OCI-LY7 (cell line): ENCODE results near the gene PRPF8. TPM values are rescaled to one million over a fixed set of nuclear protein-coding genes. Genes with fewer than 3 reads are reported as not detected.

Experiments used
- BruUV-seq: library from RNA; stranded (reverse); fragments of 400-500 nt; replicated peaks from 2 replicates; lab custom pipeline; 2021; lab: Mats Ljungman, UMichigan
- CTCF ChIA-PET: fragments of 300-600 bp; sonication (Branson Sonifier 250); formaldehyde crosslinking; loops from one replicate; lab custom pipeline; 2022; ENCODE audit warnings: antibody characterized with exemption; ENCODE audit not compliant: unreplicated experiment; lab: Charles Lee
- POLR2A ChIA-PET: fragments of 300-600 bp; sonication (Branson Sonifier 250); formaldehyde crosslinking; loops from one replicate; lab custom pipeline; 2022; ENCODE audit warnings: antibody characterized with exemption; lab: Charles Lee
- DNase-seq: peaks from one replicate; pipeline ENCODE4 v3.0.0-alpha.2; 2015; ENCODE audit warnings: low spot score
- H2AFZ ChIP-seq: fragments of 200-600 bp; sonication (generic), shearing (Covaris generic); 2 replicates; pipeline ENCODE4 v1.6.1; 2014; ENCODE audit warnings: mild to moderate bottlenecking, antibody characterized with exemption, low read length, moderate library complexity
- H3K27ac ChIP-seq: fragments of 200-600 bp; sonication (generic); 2 replicates; pipeline ENCODE4 v1.5.1; 2014; ENCODE audit warnings: mixed run types, low read depth, mild to moderate bottlenecking, moderate library complexity, low read length, inconsistent platforms; ENCODE audit not compliant: poor library complexity, severe bottlenecking
- H3K36me3 ChIP-seq: fragments of 200-600 bp; sonication (generic); 2 replicates; pipeline ENCODE4 v1.6.1; 2014; ENCODE audit warnings: mild to moderate bottlenecking, antibody characterized with exemption, low read length, moderate library complexity, mixed read lengths; ENCODE audit not compliant: insufficient read depth
- H3K4me1 ChIP-seq: fragments of 200-600 bp; sonication (generic); 2 replicates; pipeline ENCODE4 v1.5.1; 2014; ENCODE audit warnings: mild to moderate bottlenecking, low read length; ENCODE audit not compliant: insufficient read depth, poor library complexity, severe bottlenecking
- H3K4me2 ChIP-seq: fragments of 200-600 bp; sonication (generic); 2 replicates; pipeline ENCODE4 v1.6.1; 2014; ENCODE audit warnings: mild to moderate bottlenecking, low read length
- H3K4me3 ChIP-seq: fragments of 200-600 bp; sonication (generic); 2 replicates; pipeline ENCODE4 v1.5.1; 2014; ENCODE audit warnings: mild to moderate bottlenecking, low read depth, low read length; ENCODE audit not compliant: poor library complexity, severe bottlenecking
- H3K79me2 ChIP-seq: fragments of 200-600 bp; sonication (generic); 2 replicates; pipeline ENCODE4 v1.6.1; 2016; ENCODE audit warnings: low read depth, mild to moderate bottlenecking, low read length, moderate library complexity, mixed read lengths; ENCODE audit not compliant: insufficient read depth
- H3K9me2 ChIP-seq: fragments of 200-600 bp; sonication (generic); 2 replicates; pipeline ENCODE4 v1.6.1; 2016; ENCODE audit warnings: mild to moderate bottlenecking, low read length, mixed read lengths; ENCODE audit not compliant: insufficient read depth
- H3K9me3 ChIP-seq: fragments of 200-600 bp; sonication (generic); 2 replicates; pipeline ENCODE4 v1.6.1; 2014; ENCODE audit warnings: mild to moderate bottlenecking, mixed run types, low read length, mixed read lengths
- H4K20me1 ChIP-seq: fragments of 200-600 bp; sonication (generic); 2 replicates; pipeline ENCODE4 v1.6.1; 2014; ENCODE audit warnings: mild to moderate bottlenecking, antibody characterized with exemption, low read length, moderate library complexity, mixed read lengths; ENCODE audit not compliant: insufficient read depth
- CTCF ChIP-seq: fragments of 200-600 bp; sonication (generic); conservative IDR thresholded peaks from 2 replicates; pipeline ENCODE4 v1.5.1; 2014; ENCODE audit warnings: mild to moderate bottlenecking, antibody characterized with exemption, low read length, moderate library complexity, mixed read lengths
- EZH2phosphoT487 ChIP-seq: fragments of 200-600 bp; sonication (generic); IDR thresholded peaks from 2 replicates; pipeline ENCODE4 v1.6.1; 2018; ENCODE audit warnings: low read depth, borderline replicate concordance, mild to moderate bottlenecking, mixed run types, antibody characterized with exemption, low read length, moderate library complexity, mixed read lengths
- intact Hi-C: fragments of 100-400 bp; cut with micrococcal nuclease; formaldehyde crosslinking; loops from one replicate; pipeline ENCODE4 v1.10.0; 2022; ENCODE audit not compliant: unreplicated experiment
- total RNA-seq, 2 experiments: library from RNA; depleted of rRNA in 1 of 2; stranded (reverse); fragments of >200 nt in 1 of 2; shearing (Covaris generic) in 1 of 2; gene quantifications; 2 replicates each; pipeline ENCODE4 v1.2.3, GENCODE V29; 2014 to 2022

PRPF8 gene
- total RNA-seq, 2 experiments from 2014 or later = 162 to 427 TPM

- ChIA-PET CTCF (no interaction called here), POLR2A (no interaction called here)
- DNase-seq = no peak
- H3K9me3 ChIP-seq = no peaks in the 10 kb centered on the region
- H3K9me2 ChIP-seq = no peaks in the 10 kb centered on the region
- no peaks in the 10 kb centered on the region for H4K20me1 ChIP-seq
- intact Hi-C loops = loop anchor here (5.0 to 10.0 kb wide), 2 partner anchors 150 to 687 kb away; partner anchors contain the start of genes MNT and PITPNA
- no TSS peak for BruUV-seq
- no peaks in the 10 kb centered on the region for H3K36me3 ChIP-seq
- H3K79me2 ChIP-seq = no peaks in the 10 kb centered on the region
- no peak overlapping the region for H2AFZ ChIP-seq
- peak overlapping the region; percentile 85 for H3K4me3 ChIP-seq
- peak overlapping the region; percentile 81 for H3K4me2 ChIP-seq
- H3K4me1 ChIP-seq = peaks cover 22% of the 10 kb centered on the region
- no peak for TF ChIP-seq CTCF
- no peak for TF ChIP-seq EZH2phosphoT487
- no peak overlapping the region for H3K27ac ChIP-seq
These were observed 30.5 kb upstream of the PRPF8 start for GRCh38 chr17:1714980-1715802.

GRCh38 chr17:1714427-1714979 lies 29.8 kb upstream of the PRPF8 start:
- ChIA-PET CTCF (no interaction called here), POLR2A (interaction anchor here (1.0 kb wide), 1 partner anchor 288 kb away, joined by 3 read pairs; no protein-coding TSS in a partner anchor)
- no peak for DNase-seq
- Histone ChIP-seq H3K79me2 (no peaks in the 10 kb centered on the region), H4K20me1 (no peaks in the 10 kb centered on the region), H3K9me3 (no peaks in the 10 kb centered on the region), H3K36me3 (no peaks in the 10 kb centered on the region), H3K4me1 (peaks cover 20% of the 10 kb centered on the region), H3K9me2 (no peaks in the 10 kb centered on the region), H3K4me2 (peak overlapping the region; percentile 81; the same call in 1 of the 2 replicates), H2AFZ (no peak overlapping the region), H3K27ac (no peak overlapping the region), H3K4me3 (no peak overlapping the region)
- intact Hi-C loops = loop anchor here (10.0 kb wide), 1 partner anchor 150 kb away; the partner anchor contains the start of gene PITPNA
- no peak for TF ChIP-seq CTCF
- no peak for TF ChIP-seq EZH2phosphoT487
- no TSS peak for BruUV-seq
